CD14-positive monocyte (primary cell): ENCODE measurements around the gene PLAC9. TPM values are rescaled to one million over a fixed set of nuclear protein-coding genes. Genes with fewer than 3 reads are reported as not detected.

Experiments used
- DNase-seq, 3 donors: peaks; one replicate each; pipeline ENCODE4 v3.0.0-alpha.2; 2011 to 2022
- H2AFZ ChIP-seq: 2 replicates; pipeline ENCODE4 v1.6.0; 2012; ENCODE audit warnings: mild to moderate bottlenecking, low read depth, low read length, inconsistent platforms; ENCODE audit not compliant: insufficient read depth, poor library complexity, severe bottlenecking
- H3K27ac ChIP-seq, 2 donors: 1 replicate in 1 of 2; 2 replicates in 1 of 2; pipeline ENCODE4 v1.5.1; 2012 to 2013; ENCODE audit warnings: low read length in 2 of 2, control low read depth in 1 of 2, inconsistent platforms in 1 of 2, low read depth in 1 of 2, mild to moderate bottlenecking in 1 of 2
- H3K27me3 ChIP-seq, 2 donors: one replicate each; pipeline versions ENCODE4 v1.6.0 to v1.6.1; 2011 to 2013; ENCODE audit warnings: low read length in 2 of 2; ENCODE audit not compliant: control insufficient read depth in 2 of 2, insufficient read depth in 2 of 2
- H3K36me3 ChIP-seq, 2 donors: replicated peaks in 1 of 2; 1 replicate in 1 of 2; 2 replicates in 1 of 2; pipeline versions ENCODE4 v1.5.1 to v1.6.1; 2012 to 2013; ENCODE audit warnings: low read length in 2 of 2, control low read depth in 1 of 2, inconsistent platforms in 1 of 2, mild to moderate bottlenecking in 1 of 2; ENCODE audit not compliant: insufficient read depth in 2 of 2, control insufficient read depth in 1 of 2
- H3K4me1 ChIP-seq, 2 donors: 1 replicate in 1 of 2; 2 replicates in 1 of 2; pipeline versions ENCODE4 v1.5.1 to v1.6.1; 2012 to 2013; ENCODE audit warnings: low read length in 2 of 2, control low read depth in 1 of 2, inconsistent platforms in 1 of 2, mild to moderate bottlenecking in 1 of 2, moderate library complexity in 1 of 2; ENCODE audit not compliant: insufficient read depth in 2 of 2, control insufficient read depth in 1 of 2
- H3K4me2 ChIP-seq: replicated peaks from 2 replicates; pipeline ENCODE3; 2012; ENCODE audit warnings: low read length, moderate library complexity, mild to moderate bottlenecking; ENCODE audit not compliant: poor library complexity, severe bottlenecking; ENCODE audit errors: extremely low read depth
- H3K4me3 ChIP-seq, 3 experiments: fragments of 200-600 bp in 1 of 3; sonication (generic) in 1 of 3; replicated peaks in 1 of 3; 1 replicate in 2 of 3; 2 replicates in 1 of 3; pipeline ENCODE4 v1.5.1; 2011 to 2013; ENCODE audit warnings: low read length in 3 of 3, mild to moderate bottlenecking in 3 of 3, control low read depth in 2 of 3, low read depth in 2 of 3, inconsistent platforms in 1 of 3, moderate library complexity in 1 of 3
- H3K79me2 ChIP-seq: 2 replicates; pipeline ENCODE4 v1.6.0; 2012; ENCODE audit warnings: mild to moderate bottlenecking, control low read depth, inconsistent platforms, low read length, moderate library complexity; ENCODE audit not compliant: insufficient read depth
- H3K9ac ChIP-seq: 2 replicates; pipeline ENCODE4 v1.6.0; 2017; ENCODE audit warnings: low read length, mild to moderate bottlenecking; ENCODE audit not compliant: insufficient read depth, poor library complexity, severe bottlenecking
- H3K9me3 ChIP-seq, 2 donors: replicated peaks in 1 of 2; 1 replicate in 1 of 2; 2 replicates in 1 of 2; pipeline versions ENCODE4 v1.5.1 to v1.6.1; 2012 to 2013; ENCODE audit warnings: low read length in 2 of 2, control low read depth in 1 of 2; ENCODE audit not compliant: control insufficient read depth in 1 of 2, insufficient read depth in 1 of 2
- H4K20me1 ChIP-seq: 2 replicates; pipeline ENCODE4 v1.6.0; 2012; ENCODE audit warnings: mild to moderate bottlenecking, low read length, control low read depth, moderate library complexity; ENCODE audit not compliant: insufficient read depth
- H3K27ac Mint-ChIP-seq, 7 donors: one replicate each; pipeline ENCODE4 v1.8.0; 2020; ENCODE audit warnings: mild to moderate bottlenecking in 7 of 7, mixed read lengths in 7 of 7, moderate library complexity in 6 of 7, inconsistent platforms in 2 of 7
- H3K27me3 Mint-ChIP-seq, 3 donors: one replicate each; pipeline ENCODE4 v1.8.0; 2021 to 2022; ENCODE audit warnings: low read depth in 3 of 3, mild to moderate bottlenecking in 3 of 3, mixed read lengths in 3 of 3, moderate library complexity in 3 of 3, inconsistent platforms in 1 of 3
- H3K36me3 Mint-ChIP-seq, 2 donors: one replicate each; pipeline ENCODE4 v1.8.0; 2020; ENCODE audit warnings: mixed read lengths in 2 of 2, inconsistent platforms in 1 of 2, mild to moderate bottlenecking in 1 of 2
- H3K4me1 Mint-ChIP-seq: one replicate; pipeline ENCODE4 v1.8.0; 2020; ENCODE audit warnings: mild to moderate bottlenecking, mixed read lengths
- H3K4me3 Mint-ChIP-seq, 2 donors: one replicate each; pipeline ENCODE4 v1.8.0; 2020; ENCODE audit warnings: mild to moderate bottlenecking in 2 of 2, mixed read lengths in 2 of 2, moderate library complexity in 1 of 2
- H3K9me3 Mint-ChIP-seq, 7 donors: one replicate each; pipeline ENCODE4 v1.8.0; 2020 to 2022; ENCODE audit warnings: mixed read lengths in 7 of 7, mild to moderate bottlenecking in 6 of 7, moderate library complexity in 6 of 7, inconsistent platforms in 2 of 7
- CTCF ChIP-seq: fragments of 200-600 bp; IDR thresholded peaks from one replicate; pipeline ENCODE4 v1.8.0; 2022; ENCODE audit warnings: antibody characterized with exemption, mild to moderate bottlenecking
- WGBS: methylation state at CpG from one replicate; pipeline ENCODE4 v1.1.5; 2013; ENCODE audit warnings: missing lambda C conversion rate; ENCODE audit not compliant: insufficient coverage; 5-methylcytosine and 5-hydroxymethylcytosine counted together
- intact Hi-C, 2 donors: fragments of 100-400 bp; cut with micrococcal nuclease; formaldehyde crosslinking; loops; one replicate each; pipeline versions ENCODE4 v1.15.0 to v1.15.1; 2023
- polyA plus RNA-seq, 3 donors: library from polyadenylated mRNA; depleted of rRNA in 1 of 3; unstranded in 2 of 3; stranded (reverse) in 1 of 3; fragments of 300-500 nt in 2 of 3; fragments of >200 nt in 1 of 3; fragmentation: Illumina TruSeq in 2 of 3; gene quantifications; 1 replicate in 2 of 3; 2 replicates in 1 of 3; pipeline ENCODE4 v1.2.3, GENCODE V29; 2012 to 2021

Gene PLAC9
- polyA plus RNA-seq, 3 donors = not detected

GRCh38 chr10:80187060-80187459, 54.5 kb downstream of the PLAC9 start:
- H3K9me3 ChIP-seq = no peaks in the 10 kb centered on the region
- H3K27ac ChIP-seq = peak overlapping the region; percentile 63 to 86
- peaks cover 99% of the 10 kb centered on the region for H3K79me2 ChIP-seq
- H3K27ac Mint-ChIP-seq = peak overlapping the region; percentile 84 to 93 (median 89)
- H3K9me3 Mint-ChIP-seq = peaks cover 0 to 3% (median 0%) of the 10 kb centered on the region in 7 donors
- intact Hi-C loops = no loop called here
- no peak for DNase-seq
- peaks cover 43 to 60% of the 10 kb centered on the region in 2 donors for H3K4me1 ChIP-seq
- peak overlapping the region in 1 of 2 donors; percentile 75 for H3K4me3 Mint-ChIP-seq
- no peak overlapping the region for H2AFZ ChIP-seq
- H3K4me3 ChIP-seq = peak overlapping the region in 1 of 3 experiments; percentile 45
- peaks cover 2 to 15% of the 10 kb centered on the region in 2 donors for H3K36me3 ChIP-seq
- H3K4me2 ChIP-seq = peak overlapping the region; percentile 62
- H3K4me1 Mint-ChIP-seq = peaks cover 72% of the 10 kb centered on the region
- no peak overlapping the region for H3K9ac ChIP-seq
- H3K27me3 ChIP-seq = no peaks in the 10 kb centered on the region
- WGBS = 100% methylated on average over 1 of the region's 2 CpGs
- no peak for TF ChIP-seq CTCF
- H4K20me1 ChIP-seq = peaks cover 96% of the 10 kb centered on the region
- H3K36me3 Mint-ChIP-seq = peaks cover 21 to 29% of the 10 kb centered on the region in 2 donors
- peaks cover 0 to 4% (median 0%) of the 10 kb centered on the region in 3 donors for H3K27me3 Mint-ChIP-seq

GRCh38 chr10:80187465-80188409, 55.2 kb downstream of the PLAC9 start:
- peaks cover 45 to 67% of the 10 kb centered on the region in 2 donors for H3K4me1 ChIP-seq
- Mint-ChIP-seq H3K36me3 (peaks cover 18 to 31% of the 10 kb centered on the region in 2 donors), H3K27me3 (peaks cover 0 to 4% (median 0%) of the 10 kb centered on the region in 3 donors), H3K4me3 (peak overlapping the region; percentile 21 to 75), H3K4me1 (peaks cover 76% of the 10 kb centered on the region), H3K27ac (peak overlapping the region; percentile 84 to 93 (median 89)), H3K9me3 (peaks cover 0 to 3% (median 0%) of the 10 kb centered on the region in 7 donors)
- TF ChIP-seq CTCF = no peak
- H3K9ac ChIP-seq = peak overlapping the region; percentile 28
- H3K9me3 ChIP-seq = no peaks in the 10 kb centered on the region
- WGBS = 12% methylated on average over 6 of the region's 16 CpGs
- peaks cover 99% of the 10 kb centered on the region for H3K79me2 ChIP-seq
- H3K27me3 ChIP-seq = no peaks in the 10 kb centered on the region
- peak overlapping the region; percentile 62 for H3K4me2 ChIP-seq
- H3K4me3 ChIP-seq = peak overlapping the region in 1 of 3 experiments; percentile 45
- peak; percentile 47 to 74 (median 47) for DNase-seq
- peaks cover 2 to 16% of the 10 kb centered on the region in 2 donors for H3K36me3 ChIP-seq
- peaks cover 96% of the 10 kb centered on the region for H4K20me1 ChIP-seq
- H2AFZ ChIP-seq = no peak overlapping the region
- intact Hi-C loops = no loop called here
- H3K27ac ChIP-seq = peak overlapping the region; percentile 63 to 86
